ENCODE data around the gene RNPEPL1.
"Not testable (repeated sequence)": the region's sequence is repeated elsewhere in the genome, so short reads cannot be mapped to it uniquely, and the experiment has no call there.

The RNPEPL1 gene

DNA sequence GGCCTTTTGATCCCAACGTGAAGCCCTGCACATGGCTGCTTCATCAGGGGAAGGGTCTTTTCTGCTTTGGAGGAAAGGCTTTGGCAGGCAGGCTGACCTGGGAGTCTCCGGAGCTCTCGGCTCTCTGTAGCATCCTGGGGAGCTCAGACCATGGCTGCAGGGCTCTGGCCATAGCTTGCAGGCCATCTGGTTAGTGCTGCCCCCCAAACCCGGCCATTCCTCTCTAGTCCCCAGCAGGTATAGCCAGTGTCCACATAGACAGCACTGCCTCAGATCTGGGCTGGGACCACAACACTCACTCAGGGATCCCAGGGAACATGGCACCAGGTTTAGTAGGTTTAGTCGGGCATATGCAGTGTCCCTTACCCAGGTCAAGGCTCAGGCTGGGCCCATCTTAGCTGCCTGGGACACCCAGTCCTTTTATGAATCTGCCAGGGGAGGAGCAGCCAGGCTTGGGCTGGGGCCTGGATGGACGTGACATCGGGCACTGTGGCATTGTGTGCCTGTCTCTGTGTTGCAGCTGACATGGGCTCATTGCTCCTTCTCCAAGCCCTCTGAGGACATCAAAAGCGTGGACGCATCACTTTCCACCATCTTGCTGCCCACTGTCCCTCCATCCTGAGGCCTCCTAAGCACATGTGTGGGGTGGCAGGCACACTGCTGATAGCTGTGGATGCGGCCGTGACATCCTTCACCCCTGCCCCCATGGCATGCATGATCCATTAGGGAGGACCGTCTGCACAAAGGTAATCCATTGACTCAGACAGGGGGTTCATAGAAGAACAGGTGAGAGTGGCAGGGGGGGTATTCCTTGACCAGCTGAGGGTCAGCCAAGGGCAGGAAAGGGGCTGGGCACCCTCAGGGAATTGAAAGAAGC, 37.8 kb downstream of the RNPEPL1 start:
- DNase-seq = no peak

DNA sequence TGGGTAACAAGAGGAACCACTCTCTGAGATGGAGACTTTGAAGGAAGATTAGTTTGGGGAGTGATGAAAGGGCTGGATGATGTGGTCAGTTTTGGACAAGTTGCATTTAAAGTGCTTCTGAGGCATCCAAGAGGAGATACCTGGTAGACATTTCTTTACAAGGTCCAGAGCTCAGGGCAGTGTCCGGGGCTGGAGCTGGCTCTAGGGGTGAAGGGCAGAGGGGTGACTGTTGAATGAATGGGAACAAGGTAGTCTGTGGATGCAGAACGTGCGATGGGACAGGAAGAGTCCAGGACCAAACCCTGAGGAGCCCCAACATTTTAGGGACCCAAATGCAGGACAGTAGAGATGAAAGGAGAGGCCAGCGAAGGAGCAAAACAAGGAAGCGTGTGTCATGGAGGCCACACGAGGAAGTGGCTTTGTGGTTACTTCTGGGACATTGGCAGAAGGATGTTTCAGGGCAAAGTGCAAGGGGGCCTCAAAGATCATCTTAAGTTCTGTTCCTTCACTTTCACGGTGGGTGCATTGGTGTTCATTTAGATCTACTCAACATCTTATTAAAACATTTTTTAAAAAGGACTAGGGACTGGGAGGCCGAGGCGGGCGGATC, 43.4 kb downstream of the RNPEPL1 start:
- no peak for DNase-seq

DNA sequence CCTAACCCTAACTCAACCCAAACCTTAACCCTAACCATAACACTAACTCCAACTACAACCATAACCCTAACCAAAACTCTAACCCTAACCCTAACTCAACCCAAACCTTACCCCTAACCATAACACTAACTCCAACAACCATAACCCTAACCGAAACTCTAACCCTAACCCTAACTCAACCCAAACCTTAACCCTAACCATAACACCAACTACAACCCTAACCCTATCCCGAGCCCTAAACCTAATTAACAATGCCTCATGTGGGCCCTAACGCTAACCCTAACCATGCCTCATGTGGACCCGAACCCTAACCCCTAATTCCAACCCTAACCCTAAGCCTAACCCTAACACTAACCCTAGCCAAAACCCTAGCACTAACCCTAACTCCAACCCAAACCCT, 45.5 kb downstream of the RNPEPL1 start:
- no peak for DNase-seq

DNA sequence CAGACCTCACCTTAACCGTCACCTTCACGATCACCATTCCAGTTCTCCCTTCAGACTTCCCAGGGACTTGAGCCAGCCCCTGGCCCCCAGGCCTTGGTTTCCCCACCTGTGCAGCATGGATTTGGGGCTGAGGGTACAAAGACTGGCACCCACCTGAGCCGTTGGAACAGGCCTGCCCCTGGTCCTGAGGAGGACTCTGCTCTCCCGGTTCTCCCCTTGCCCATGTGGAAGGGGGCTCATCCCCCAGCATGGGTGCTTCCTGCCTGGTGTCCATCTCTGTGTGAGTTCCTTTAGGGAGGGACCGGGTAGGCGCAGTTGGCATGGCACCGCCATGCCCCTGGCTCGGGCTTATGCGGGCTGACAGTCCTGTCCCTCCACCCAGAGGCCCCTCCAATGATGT, 46.1 kb downstream of the RNPEPL1 start:
- no peak for DNase-seq

DNA sequence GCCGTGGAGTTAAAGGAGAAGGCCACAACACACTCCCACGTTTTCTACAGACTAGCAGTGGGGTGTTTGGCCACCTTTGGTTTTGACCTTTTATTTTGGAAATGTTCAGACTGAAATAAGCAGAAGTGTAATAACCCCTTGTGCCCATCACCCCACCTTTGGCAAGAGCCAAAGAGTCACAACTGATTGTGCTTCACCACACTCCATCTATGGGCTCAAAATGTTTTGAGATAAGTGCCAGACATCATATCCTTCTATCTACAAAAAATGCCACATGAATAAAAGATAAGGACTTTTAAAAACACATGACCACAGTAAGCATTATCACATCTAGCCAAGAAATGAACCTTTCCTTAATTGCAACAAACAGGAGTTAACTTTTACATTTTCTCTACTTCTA, 47.1 kb downstream of the RNPEPL1 start:
- DNase-seq = no peak

DNA sequence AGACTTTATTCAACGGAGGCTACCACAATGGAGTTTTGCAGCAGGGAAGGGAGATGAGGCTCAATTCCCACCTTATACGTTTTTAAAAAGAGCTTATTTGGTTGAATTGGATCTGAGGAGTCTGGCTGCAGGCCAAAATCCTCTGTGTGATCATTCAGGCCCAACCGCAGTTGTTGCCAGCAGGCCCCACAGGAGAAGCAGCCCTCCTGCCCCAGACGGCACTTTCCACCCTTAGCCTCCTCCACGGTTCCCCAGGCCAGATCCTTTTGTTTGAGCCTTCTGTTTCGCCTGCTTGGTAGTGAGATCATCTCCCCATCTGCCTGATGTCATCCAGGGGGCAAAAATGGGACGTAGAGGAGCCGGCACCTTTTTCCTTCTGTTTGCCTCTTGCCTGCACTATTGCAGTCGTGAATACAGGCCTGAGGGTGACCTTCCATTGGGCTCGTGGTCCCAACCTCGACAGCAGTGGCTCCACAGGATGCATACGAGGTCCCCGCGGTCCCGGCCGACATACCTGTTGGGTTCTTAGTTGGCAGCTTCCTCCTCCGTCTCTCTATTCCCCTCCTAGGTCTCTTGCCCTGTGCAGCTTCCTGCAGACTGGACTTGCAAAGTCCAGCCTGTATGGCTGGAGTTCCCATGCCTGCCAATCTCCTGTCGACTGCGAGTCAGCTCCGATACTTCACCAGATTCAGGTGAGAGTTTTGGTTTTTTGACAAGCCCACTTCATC, 47.7 kb downstream of the RNPEPL1 start:
- DNase-seq = peak; percentile 11

DNA sequence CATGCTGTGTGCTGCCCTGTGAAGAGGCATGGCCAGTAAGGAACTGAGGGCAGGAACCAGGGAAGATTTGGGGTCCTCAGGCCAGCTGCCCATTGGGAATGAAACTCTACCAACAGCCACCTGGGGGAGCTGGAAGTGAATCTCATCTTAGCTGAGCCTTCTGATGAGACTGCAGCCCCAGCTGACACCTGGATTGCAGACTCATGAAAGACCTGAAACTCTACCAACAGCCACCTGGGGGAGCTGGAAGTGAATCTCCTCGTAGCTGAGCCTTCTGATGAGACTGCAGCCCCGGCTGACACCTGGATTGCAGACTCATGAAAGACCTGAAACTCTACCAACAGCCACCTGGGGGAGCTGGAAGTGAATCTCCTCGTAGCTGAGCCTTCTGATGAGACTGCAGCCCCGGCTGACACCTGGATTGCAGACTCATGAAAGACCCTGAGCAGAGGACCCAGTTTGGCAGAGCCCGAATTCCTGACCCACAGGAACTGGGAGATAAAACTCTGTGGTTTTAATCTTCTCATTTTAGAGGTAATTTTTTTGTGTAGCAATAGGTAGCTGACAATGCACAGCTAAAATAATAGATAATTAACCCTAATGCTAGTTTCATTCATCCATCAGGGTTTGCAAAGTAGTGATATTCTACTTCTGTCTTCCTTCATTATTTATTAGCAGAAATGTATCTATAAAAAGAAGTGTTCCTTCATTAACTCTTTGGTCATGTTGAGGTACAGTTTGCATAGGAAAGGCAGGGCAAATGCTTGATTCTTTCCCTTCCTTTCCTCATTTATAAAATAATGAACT, 48.8 kb downstream of the RNPEPL1 start:
- DNase-seq = not testable (repeated sequence)

DNA sequence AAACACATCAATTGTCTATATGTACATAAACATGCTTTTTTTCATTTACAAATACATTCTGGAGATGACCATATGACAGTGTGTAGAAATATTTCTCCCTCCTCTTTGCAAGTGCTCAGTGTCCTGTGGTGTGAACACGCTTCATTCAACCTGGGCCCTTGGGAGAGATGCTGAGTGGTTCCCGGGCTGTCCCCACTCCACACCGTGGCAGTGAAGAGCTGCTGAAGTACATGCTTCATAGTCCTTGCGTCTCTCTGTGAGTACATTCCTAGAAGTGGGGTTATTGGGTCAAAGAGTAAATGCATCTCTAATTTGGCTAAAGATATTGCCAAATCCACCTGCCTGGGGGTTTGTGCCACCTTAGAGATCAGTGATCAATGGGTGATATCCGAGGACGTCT, 50.5 kb downstream of the RNPEPL1 start:
- no peak for DNase-seq

DNA sequence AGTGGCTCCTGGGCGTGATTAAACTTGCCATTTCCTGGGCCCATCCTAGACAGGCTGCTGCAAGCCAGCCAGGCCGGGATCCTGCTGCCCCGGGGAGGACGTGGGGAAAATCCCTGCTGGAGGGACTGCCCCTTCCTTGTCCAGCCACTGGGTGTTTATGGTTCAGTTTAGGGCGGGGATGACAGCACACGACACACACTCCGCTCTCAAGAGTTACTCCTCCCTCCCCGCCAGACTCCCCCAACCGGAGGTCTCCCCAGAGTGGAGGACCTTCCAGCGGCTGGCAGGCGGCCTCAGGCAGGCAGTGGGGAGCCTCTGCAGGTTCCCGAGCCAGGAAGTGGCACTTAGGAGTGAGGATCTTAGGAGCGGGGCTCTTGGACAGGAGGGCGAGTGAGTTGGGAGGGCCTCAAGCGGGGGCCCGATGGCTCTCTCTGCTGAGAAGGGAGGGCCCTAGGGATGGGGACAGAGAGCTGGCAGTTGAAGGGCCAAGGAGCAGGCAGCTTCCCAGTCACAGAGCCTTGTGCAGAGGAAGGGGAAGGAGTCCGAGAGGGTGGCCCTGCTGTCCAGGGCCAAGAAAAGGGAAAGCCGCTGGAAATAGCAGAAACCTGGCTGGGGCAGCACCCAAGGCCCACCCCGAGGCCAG, 51.3 kb downstream of the RNPEPL1 start:
- no peak for DNase-seq

DNA sequence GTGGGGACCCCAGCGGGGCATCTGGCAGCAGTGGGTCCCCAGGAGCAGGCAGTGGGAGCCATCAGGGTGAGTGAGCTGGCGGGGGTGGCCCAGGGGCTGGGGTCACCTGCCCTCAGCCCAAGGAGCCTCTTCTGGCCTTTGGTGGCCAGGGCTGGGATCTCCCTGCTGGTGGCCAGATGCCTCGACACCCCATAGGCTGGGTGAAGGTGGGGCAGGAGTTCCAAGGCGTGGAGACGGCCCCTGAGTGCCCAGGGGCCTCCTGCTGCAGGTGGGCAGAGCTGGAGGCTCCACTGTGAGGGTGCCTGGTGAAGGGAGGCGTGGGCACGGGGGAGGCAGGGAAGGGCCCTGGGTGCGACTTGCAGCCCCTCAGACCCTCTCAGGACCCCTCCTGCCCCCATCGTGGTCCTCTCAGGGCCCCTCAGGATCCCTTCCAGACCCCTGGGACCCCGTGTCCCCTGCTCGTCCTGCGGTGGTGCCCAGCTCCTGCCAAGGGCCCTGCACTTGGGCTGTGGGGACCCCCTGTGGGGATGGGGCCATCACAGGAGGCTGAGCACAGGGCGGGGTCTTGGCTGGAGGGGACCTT, 52.0 kb downstream of the RNPEPL1 start:
- DNase-seq = no peak

DNA sequence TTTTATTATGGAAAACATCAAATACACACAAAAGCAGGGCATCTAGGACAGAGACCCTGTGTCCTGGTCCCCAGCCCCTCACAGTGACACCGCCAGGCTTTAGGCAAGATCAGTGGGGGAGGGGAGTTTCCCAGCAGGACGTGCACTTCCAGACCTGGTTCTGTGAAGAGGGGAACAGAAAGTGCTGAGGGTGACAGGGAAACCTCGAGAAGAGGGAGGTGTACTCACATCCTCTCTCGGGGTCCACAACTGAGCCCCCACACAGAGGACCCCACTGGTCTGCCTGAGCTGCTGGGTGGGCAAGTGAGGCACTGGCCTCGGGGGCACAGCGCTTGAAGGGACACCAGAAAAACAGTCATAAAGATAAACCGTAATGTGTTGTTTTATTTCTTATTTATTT, 52.6 kb downstream of the RNPEPL1 start:
- no peak for DNase-seq

DNA sequence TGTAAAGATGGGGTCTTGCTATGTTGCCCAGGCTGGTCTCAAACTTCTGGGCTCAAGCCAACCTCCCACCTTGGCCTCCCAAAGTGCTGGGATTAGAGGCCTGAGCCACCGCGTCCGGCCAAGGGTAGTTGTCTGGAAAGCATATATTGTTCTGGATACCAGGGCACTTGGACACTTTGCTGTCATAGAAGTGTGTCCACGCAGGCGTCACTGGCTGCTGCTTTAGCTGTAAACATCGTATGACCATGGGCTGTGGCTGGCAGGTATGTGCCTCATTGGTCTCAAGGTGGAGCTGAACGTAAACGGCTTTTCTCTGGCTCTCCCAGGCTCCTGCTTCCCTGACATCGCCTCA, 53.8 kb downstream of the RNPEPL1 start:
- DNase-seq = no peak

DNA sequence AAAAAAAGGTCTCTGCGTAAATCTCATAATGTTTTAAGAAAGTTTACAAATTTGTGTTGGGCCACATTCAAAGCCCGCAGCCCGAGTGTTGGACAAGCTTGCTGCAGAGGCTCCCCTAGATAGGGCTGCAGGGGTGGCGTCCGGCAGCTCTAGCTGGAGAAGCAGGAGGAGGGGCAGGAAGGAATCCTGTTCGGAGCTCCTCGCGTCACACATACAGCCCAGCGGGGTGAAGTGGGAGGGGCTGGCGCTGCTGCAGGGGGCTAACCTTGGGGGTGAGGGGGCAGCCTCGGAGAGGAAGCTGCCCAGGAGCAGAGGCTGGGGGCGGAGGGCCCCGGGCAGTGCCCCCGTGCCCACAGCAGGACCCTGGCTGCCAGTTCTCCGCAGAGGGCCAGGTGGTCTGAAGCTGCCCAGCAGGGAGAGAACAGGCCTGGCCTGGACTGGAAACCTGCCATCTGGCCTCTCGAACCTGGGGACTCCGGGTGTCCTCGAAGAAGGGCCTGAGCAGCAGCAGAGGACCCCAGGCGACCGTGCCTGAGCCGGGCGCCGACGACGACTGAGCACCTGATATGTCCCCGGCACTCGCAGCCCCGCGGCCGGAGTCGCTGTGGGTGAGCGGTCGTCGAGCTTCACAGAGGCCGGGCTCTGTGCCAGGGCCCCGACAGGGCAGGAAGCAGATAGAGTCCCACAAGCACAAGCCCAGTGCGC, 54.4 kb downstream of the RNPEPL1 start:
- no peak for DNase-seq

DNA sequence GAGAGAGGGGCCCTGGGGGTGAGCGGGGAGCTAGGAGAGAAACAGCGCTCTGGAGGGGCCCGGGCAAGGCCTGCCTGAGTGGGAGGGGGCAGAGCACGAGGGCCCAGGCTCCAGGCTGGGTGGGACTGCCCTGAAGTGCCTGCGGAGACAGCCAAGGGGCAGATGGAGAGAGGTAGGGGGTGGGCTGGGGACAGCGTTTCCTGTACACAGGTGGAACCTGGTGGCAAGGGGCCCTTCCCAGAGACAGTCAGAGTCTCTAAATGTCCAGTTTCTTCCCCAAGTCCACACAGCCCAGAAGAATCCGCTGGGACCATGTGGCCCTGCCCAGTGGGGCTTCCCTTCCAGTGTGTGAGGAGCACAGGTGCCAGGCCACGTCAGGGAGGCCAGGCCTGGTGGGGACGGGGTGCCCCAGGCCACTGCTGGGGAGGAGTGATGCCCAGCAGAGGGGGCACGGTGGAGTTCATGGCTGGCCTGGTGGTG, 55.3 kb downstream of the RNPEPL1 start:
- no peak for DNase-seq

DNA sequence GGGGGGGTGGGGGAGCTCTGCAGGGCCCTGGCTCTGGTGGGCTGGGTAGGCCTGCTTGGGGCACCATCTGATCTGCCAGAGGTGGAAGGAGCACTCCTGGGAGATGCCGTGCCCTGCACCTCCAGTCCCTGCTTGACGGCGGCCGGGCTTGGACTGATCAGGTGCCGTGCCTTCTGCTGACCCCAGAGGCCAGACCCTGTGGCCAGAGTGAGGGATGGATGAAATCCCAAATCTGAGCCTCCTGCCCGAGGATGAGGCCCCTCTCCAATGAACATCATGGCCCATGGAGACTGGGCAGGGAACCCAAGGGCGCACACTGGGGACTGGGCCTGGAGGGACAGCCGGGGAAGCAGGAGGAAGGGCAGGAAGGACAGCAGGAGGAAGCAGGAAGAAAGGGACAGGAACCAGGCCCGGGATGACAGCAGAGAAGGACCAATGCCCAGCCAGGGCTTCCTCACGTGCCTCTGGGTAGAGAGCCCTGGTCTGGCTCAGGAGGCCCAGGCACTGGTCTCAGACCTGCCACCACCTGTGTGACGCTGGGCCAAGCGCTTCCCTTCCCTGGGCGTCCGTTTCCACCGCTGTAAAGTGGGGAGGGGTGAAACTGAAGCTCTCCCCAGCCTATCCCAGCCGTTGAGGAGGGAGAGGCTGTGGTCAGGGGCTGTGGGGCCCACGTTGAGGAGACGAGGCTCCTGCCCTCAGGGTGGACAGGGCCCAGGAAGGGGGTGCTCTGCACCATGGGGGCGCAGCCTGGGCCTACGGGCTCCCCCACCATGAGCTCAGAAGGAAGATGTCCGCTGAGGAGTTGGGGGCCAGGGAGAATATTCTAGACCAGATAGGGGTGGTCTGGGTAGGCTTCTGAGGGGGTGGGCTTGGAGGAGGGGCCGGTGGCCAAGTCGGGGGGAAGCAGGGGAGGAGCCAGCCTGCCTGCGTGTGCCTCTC, 56.0 kb downstream of the RNPEPL1 start:
- DNase-seq = no peak

DNA sequence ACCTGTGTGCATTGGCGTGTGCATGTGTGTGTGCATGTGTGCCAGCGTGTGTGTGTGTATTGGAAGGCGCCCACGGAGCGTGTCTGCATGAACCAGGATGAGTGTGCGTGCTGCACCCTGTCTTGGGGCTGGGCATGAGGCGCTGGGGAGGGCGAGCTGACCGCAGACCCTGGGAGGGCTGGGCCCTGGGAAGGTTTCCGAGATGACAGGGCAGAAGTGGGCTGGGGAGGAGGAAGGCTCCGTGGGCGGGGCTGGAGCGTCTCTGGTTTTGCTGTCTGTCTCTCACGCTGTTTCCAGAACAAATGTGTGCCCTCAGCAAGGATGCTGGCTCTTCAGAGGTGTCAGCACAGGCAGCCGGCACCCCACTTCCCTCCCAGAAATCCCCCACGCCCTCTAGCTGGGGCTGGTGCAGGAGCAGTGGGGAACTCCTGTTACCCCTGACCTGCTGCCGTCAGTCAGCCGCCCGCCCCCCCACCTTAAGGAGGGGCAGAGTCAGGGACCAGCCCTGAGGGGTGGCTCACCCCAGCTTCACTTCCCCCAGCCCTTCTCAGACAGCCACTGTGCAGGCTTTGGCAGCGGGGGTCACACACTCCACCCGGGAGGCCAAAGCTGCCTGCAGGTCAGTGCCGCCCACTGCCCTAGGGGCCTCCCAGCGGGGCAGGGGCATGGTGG, 56.8 kb downstream of the RNPEPL1 start, which contains the start of gene GPR35:
Gene GPR35 (plus strand): TSS at position 531 of the 672 bp plus-strand sequence. CDS start 4,473 bp downstream, outside the sequence.
- DNase-seq = no peak

DNA sequence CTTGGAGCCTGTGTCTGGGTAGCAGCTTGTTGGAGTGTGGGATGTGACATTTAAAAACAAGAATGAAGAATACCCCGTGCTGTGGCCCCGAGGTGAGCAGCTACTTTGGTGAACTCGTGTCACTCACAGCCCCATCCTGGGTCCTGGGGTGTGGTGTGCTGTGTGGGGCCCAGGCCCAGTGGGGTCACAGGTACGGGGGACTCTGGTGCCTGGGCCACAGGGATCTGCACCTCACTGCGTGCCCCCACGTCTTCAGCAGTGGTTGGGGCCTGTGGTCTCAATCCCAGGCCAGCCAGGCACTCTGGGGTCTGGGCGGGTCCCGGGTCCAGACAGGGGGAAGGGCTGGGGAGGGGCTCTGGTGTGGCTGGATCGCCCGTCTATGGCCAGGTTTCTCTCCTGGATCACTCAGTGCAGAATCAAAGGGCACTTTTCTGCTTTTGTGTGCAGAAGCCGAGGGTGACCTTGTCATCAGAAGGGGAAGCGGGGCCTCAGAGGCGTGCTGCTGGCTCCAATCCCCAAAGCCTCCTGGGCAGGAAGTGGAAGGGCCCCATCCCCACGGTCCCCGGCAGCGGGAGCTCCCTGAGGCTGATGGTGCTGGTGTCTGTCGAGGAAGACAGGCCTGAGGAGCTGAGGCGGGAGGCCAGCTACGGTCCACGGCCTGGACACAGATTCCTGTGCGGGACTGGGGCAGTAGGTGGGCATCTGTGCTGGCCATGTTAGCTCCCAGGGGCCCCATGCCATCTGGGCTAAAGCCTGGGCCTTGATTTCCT, 58.4 kb downstream of the RNPEPL1 start:
- DNase-seq = no peak

DNA sequence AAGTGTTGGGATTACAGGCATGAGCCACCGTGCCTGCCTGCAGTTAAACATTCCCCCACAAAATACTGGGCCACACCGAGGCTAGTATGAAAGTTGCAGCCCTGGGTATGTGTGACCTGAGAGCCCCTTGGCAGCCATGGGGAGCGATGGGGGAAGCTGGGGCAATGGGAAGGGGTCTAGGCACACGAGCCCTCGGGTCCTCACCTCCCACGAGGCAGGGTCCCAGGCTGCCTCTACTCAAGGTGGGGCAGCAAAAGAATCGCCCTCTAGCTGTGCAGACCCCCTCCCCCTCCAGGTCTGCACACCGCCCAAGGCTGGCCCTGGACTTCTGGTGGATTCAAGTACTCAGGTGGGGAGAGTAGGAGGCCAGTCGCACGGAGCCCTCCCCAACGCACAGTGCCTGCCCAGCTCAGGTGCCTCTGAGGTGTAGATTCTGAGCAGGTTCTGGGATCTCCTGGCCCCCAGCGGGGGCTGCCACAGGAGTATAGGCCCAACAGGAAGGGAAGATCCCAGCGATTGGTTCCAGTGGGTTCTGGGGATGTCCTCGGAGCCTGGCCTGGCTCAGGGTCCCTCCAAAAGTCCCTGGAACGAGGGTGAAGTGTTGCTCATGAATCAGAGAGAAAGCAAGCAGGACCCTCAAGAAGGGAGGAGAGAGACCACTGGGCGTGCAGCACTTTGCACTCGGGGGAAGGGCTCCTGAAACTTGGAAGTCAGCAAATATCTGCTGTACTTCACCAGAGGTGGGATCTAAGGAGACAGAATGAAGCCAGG, 59.6 kb downstream of the RNPEPL1 start:
- DNase-seq = no peak

Data from NCI-H1092 (cell line).